Measurements from ENCODE around the gene PRR23C. TPM values are rescaled to one million over a fixed set of nuclear protein-coding genes. Genes with fewer than 3 reads are reported as not detected.

PRR23C gene
- total RNA-seq, 1 experiment from 2014 or later = not detected

DNA sequence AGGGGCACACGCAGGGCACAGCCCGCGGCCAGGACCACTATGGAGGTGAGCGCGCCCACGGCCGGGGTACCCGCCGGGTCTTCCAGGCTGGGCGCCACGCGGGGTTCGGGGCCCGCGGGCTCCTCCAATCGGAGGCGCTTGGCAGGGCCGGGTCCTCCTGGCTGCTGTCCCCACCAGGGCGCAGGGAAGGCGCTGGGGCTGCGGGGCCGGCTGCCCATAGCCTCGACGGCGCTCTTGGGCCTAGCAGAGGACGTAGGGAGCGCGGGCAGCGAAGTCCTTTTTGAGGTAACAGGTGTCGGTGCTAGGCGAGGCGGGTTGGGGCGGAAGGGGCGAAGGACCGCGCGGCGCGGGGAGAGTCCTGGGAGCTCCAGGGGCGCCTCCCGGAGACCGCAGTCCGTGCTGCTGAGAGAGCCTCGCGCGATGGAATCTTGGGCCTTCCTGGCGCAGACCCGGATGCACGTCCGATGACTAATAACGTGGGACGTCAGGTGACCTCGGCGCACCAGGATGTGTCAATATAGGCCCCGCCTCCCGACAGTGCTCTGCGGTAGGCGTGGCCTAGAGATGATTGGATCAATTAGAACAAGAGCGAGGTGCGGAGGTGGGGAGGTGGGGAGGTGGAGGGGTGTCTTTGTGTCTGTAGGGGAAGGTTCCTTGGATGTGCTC, 38.5 kb downstream of the PRR23C start, which contains the start of gene PRR23A:
Gene PRR23A, minus strand, starts transcription at position 218 of the 666 bp plus-strand sequence. Its CDS starts 0 bp downstream, at position 218.
- CTCF ChIA-PET = no interaction called here
- BruUV-seq (replicated peaks) = no TSS peak
- Mint-ChIP-seq H3K4me3 (ENCODE audit: low read depth, unreplicated experiment) (no peak within 1 kb of the TSS), H3K9me3 (ENCODE audit: low read depth, unreplicated experiment) (peaks cover 7% of the 10 kb centered on the region), H3K27me3 (ENCODE audit: unreplicated experiment) (no peaks in the 10 kb centered on the region), H3K27ac (ENCODE audit: unreplicated experiment) (no peak within 1 kb of the TSS), H3K4me1 (ENCODE audit: low read depth, unreplicated experiment) (no peaks in the 10 kb centered on the region), H3K36me3 (ENCODE audit: insufficient read depth, unreplicated experiment) (no peaks in the 10 kb centered on the region)
- intact Hi-C loops (cut with micrococcal nuclease; ENCODE audit: unreplicated experiment) = no loop called here
- TF ChIP-seq, protein P1, sequence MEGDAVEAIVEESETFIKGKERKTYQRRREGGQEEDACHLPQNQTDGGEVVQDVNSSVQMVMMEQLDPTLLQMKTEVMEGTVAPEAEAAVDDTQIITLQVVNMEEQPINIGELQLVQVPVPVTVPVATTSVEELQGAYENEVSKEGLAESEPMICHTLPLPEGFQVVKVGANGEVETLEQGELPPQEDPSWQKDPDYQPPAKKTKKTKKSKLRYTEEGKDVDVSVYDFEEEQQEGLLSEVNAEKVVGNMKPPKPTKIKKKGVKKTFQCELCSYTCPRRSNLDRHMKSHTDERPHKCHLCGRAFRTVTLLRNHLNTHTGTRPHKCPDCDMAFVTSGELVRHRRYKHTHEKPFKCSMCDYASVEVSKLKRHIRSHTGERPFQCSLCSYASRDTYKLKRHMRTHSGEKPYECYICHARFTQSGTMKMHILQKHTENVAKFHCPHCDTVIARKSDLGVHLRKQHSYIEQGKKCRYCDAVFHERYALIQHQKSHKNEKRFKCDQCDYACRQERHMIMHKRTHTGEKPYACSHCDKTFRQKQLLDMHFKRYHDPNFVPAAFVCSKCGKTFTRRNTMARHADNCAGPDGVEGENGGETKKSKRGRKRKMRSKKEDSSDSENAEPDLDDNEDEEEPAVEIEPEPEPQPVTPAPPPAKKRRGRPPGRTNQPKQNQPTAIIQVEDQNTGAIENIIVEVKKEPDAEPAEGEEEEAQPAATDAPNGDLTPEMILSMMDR (IDR thresholded peaks at IDR 0.05; ENCODE audit: unreplicated experiment) = no peak
- no peak for DNase-seq

GRCh38 chr3:139005356-139005993, 39.2 kb downstream of the PRR23C start:
- no peak for DNase-seq
- no TSS peak for BruUV-seq (replicated peaks)
- intact Hi-C loops (cut with micrococcal nuclease; ENCODE audit: unreplicated experiment) = no loop called here
- Mint-ChIP-seq H3K9me3 (ENCODE audit: low read depth, unreplicated experiment) (peaks cover 4% of the 10 kb centered on the region), H3K27me3 (ENCODE audit: unreplicated experiment) (no peaks in the 10 kb centered on the region), H3K4me1 (ENCODE audit: low read depth, unreplicated experiment) (no peaks in the 10 kb centered on the region), H3K27ac (ENCODE audit: unreplicated experiment) (no peak overlapping the region), H3K36me3 (ENCODE audit: insufficient read depth, unreplicated experiment) (no peaks in the 10 kb centered on the region), H3K4me3 (ENCODE audit: low read depth, unreplicated experiment) (no peak overlapping the region)
- TF ChIP-seq, protein P1 (IDR thresholded peaks at IDR 0.05; ENCODE audit: unreplicated experiment) = no peak
- CTCF ChIA-PET = no interaction called here

DNA sequence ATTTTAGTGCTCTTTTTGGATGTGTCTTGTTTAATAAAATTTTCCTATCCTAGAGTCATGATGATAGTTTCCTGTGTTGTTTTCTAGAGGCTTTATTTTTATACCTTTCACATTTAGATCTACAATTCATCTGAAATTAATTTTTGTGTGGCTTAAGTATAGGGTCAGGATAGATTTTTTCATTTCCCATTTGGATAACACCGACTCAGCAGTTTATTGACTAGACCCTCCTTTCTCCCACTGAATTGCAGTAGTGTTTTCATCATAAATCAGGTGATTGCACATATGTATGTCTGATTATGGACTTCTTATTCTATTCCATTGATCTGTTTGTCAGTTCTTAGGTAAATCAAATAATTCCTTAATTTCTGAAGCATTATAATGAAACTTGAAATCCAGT, 49.0 kb downstream of the PRR23C start:
- no peak overlapping the region for H3K4me3 Mint-ChIP-seq (ENCODE audit: low read depth, unreplicated experiment)
- no peak for DNase-seq
- intact Hi-C loops (cut with micrococcal nuclease; ENCODE audit: unreplicated experiment) = no loop called here
- H3K36me3 Mint-ChIP-seq (ENCODE audit: insufficient read depth, unreplicated experiment) = no peaks in the 10 kb centered on the region
- BruUV-seq (replicated peaks) = no TSS peak
- peaks cover 3% of the 10 kb centered on the region for H3K9me3 Mint-ChIP-seq (ENCODE audit: low read depth, unreplicated experiment)
- no peak overlapping the region for H3K27ac Mint-ChIP-seq (ENCODE audit: unreplicated experiment)
- no peaks in the 10 kb centered on the region for H3K4me1 Mint-ChIP-seq (ENCODE audit: low read depth, unreplicated experiment)
- TF ChIP-seq, protein P1 (IDR thresholded peaks at IDR 0.05; ENCODE audit: unreplicated experiment) = no peak
- peaks cover 49% of the 10 kb centered on the region for H3K27me3 Mint-ChIP-seq (ENCODE audit: unreplicated experiment)
- CTCF ChIA-PET = no interaction called here

Other genes starting within 250 kb of the PRR23C start
- gene PIK3CB, start 210.0 kb downstream of the PRR23C start, total RNA-seq (2022) = 52.6 and 59.3 TPM in 2 replicates
- gene FOXL2, start 97.8 kb downstream of the PRR23C start, total RNA-seq (2022) = 0.42 and 0.86 TPM in 2 replicates
- 0.35 and 0.51 TPM in 2 replicates for gene FOXL2NB, start 97.7 kb downstream of the PRR23C start, total RNA-seq (2022)
- not detected in 2 replicates for gene PRR23A, start 38.6 kb downstream of the PRR23C start, total RNA-seq (2022)
- not detected in 2 replicates for gene PRR23B, start 24.0 kb downstream of the PRR23C start, total RNA-seq (2022)